Measurements from ENCODE around the gene OR6B3. TPM values are rescaled to one million over a fixed set of nuclear protein-coding genes. Genes with fewer than 3 reads are reported as not detected.

Gene OR6B3
- total RNA-seq, 4 donors from 2014 or later, result not detected

GRCh38 chr2:239997686-239998409 is 55.5 kb downstream of the OR6B3 start:
- peaks cover 31 to 83% (median 56%) of the 10 kb centered on the region in 4 donors for H3K36me3 ChIP-seq
- TF ChIP-seq CTCF (IDR thresholded peaks at IDR 0.05), result no peak
- TF ChIP-seq EP300 (IDR thresholded peaks at IDR 0.05), result no peak
- no peak for TF ChIP-seq POLR2A (IDR thresholded peaks at IDR 0.05; ENCODE audit: low read depth)
- TF ChIP-seq POLR2AphosphoS5 (IDR thresholded peaks at IDR 0.05), result no peak
- no peak overlapping the region for H3K27ac ChIP-seq (replicated peaks in 1 of 4)
- no peaks in the 10 kb centered on the region for H3K27me3 ChIP-seq
- H3K9me3 ChIP-seq, result no peaks in the 10 kb centered on the region
- intact Hi-C loops (cut with DNase I), result loop anchor here (10.0 kb wide), 1 partner anchor 963 kb away; no protein-coding TSS in a partner anchor
- no peaks in the 10 kb centered on the region for H3K4me1 ChIP-seq
- no peak for DNase-seq (ENCODE audit: extremely low spot score)
- no peak overlapping the region for H3K4me3 ChIP-seq
- 72% methylated on average over 9 of the region's 9 CpGs for WGBS

Other genes starting within 250 kb of the OR6B3 start
- gene NDUFA10, start 28.2 kb downstream of the OR6B3 start, total RNA-seq, result 100 to 1,000 TPM in 1 of 4 donors, 10 to 100 TPM in 3; 66.7 to 142 (median 84.0) TPM
- not detected for gene OR6B2, start 23.1 kb downstream of the OR6B3 start, total RNA-seq
- gene COPS9, start 82.8 kb upstream of the OR6B3 start, total RNA-seq, result 100 to 1,000 TPM; 179 to 254 (median 197) TPM
- not detected for gene OTOS, start 87.1 kb upstream of the OR6B3 start, total RNA-seq